HEK293T (cell line): ENCODE data around the gene CMYA5.

ENCODE experiments used
- ARNT ChIP-seq: fragments of 450-650 bp; IDR thresholded peaks from 2 replicates; pipeline ENCODE4 v1.6.1; 2017; ENCODE audit warnings: mild to moderate bottlenecking
- BHLHE40 ChIP-seq: fragments of 450-650 bp; IDR thresholded peaks from 2 replicates; pipeline ENCODE4 v1.6.1; 2016; ENCODE audit warnings: mild to moderate bottlenecking, moderate library complexity, borderline replicate concordance
- CTBP1 ChIP-seq: fragments of 450-650 bp; IDR thresholded peaks from 2 replicates; pipeline ENCODE4 v1.6.1; 2016; ENCODE audit warnings: borderline replicate concordance
- ELF4 ChIP-seq: fragments of 450-650 bp; IDR thresholded peaks from 2 replicates; pipeline ENCODE4 v1.6.1; 2017; ENCODE audit warnings: antibody characterized with exemption
- FOXA1 ChIP-seq: fragments of 450-650 bp; IDR thresholded peaks from 2 replicates; pipeline ENCODE4 v1.6.1; 2016; ENCODE audit warnings: mild to moderate bottlenecking
- FOXM1 ChIP-seq: fragments of 450-650 bp; IDR thresholded peaks from 2 replicates; pipeline ENCODE4 v1.6.1; 2017; ENCODE audit warnings: mild to moderate bottlenecking, borderline replicate concordance
- HDGF ChIP-seq: fragments of 450-650 bp; IDR thresholded peaks from 2 replicates; pipeline ENCODE4 v1.6.1; 2017; ENCODE audit warnings: antibody characterized with exemption, borderline replicate concordance
- L3MBTL2 ChIP-seq: fragments of 450-650 bp; conservative IDR thresholded peaks from 2 replicates; pipeline ENCODE4 v1.6.1; 2016; ENCODE audit warnings: mild to moderate bottlenecking
- PKNOX1 ChIP-seq: fragments of 450-650 bp; IDR thresholded peaks from 2 replicates; pipeline ENCODE4 v1.6.1; 2016
- SP1 ChIP-seq: fragments of 450-650 bp; IDR thresholded peaks from 2 replicates; pipeline ENCODE4 v1.6.1; 2017
- SUZ12 ChIP-seq: fragments of 450-650 bp; IDR thresholded peaks from 2 replicates; pipeline ENCODE4 v1.6.1; 2016; ENCODE audit warnings: mild to moderate bottlenecking
- TARDBP ChIP-seq: fragments of 450-650 bp; IDR thresholded peaks from 2 replicates; pipeline ENCODE4 v1.6.1; 2016

GRCh38 chr5:79716839-79717238 is 27.2 kb downstream of the CMYA5 start:
- TF ChIP-seq FOXM1, result no peak
- TF ChIP-seq BHLHE40, result no peak
- TF ChIP-seq ELF4, result no peak
- TF ChIP-seq SUZ12, result no peak
- no peak for TF ChIP-seq L3MBTL2
- no peak for TF ChIP-seq FOXA1
- TF ChIP-seq CTBP1, result no peak
- TF ChIP-seq PKNOX1, result no peak
- TF ChIP-seq SP1, result no peak
- no peak for TF ChIP-seq HDGF
- no peak for TF ChIP-seq ARNT
- TF ChIP-seq TARDBP, result no peak
